HG03442 (cell line): ENCODE measurements around the gene ARHGEF39.

Experiments
- ATAC-seq: cut with Tn5 transposase; IDR thresholded peaks from one replicate; pipeline ENCODE4 v1.9.1; 2021; ENCODE audit warnings: mild to moderate bottlenecking, moderate library complexity; ENCODE audit not compliant: unreplicated experiment

ARHGEF39 gene, protein sequence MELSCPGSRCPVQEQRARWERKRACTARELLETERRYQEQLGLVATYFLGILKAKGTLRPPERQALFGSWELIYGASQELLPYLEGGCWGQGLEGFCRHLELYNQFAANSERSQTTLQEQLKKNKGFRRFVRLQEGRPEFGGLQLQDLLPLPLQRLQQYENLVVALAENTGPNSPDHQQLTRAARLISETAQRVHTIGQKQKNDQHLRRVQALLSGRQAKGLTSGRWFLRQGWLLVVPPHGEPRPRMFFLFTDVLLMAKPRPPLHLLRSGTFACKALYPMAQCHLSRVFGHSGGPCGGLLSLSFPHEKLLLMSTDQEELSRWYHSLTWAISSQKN

DNA sequence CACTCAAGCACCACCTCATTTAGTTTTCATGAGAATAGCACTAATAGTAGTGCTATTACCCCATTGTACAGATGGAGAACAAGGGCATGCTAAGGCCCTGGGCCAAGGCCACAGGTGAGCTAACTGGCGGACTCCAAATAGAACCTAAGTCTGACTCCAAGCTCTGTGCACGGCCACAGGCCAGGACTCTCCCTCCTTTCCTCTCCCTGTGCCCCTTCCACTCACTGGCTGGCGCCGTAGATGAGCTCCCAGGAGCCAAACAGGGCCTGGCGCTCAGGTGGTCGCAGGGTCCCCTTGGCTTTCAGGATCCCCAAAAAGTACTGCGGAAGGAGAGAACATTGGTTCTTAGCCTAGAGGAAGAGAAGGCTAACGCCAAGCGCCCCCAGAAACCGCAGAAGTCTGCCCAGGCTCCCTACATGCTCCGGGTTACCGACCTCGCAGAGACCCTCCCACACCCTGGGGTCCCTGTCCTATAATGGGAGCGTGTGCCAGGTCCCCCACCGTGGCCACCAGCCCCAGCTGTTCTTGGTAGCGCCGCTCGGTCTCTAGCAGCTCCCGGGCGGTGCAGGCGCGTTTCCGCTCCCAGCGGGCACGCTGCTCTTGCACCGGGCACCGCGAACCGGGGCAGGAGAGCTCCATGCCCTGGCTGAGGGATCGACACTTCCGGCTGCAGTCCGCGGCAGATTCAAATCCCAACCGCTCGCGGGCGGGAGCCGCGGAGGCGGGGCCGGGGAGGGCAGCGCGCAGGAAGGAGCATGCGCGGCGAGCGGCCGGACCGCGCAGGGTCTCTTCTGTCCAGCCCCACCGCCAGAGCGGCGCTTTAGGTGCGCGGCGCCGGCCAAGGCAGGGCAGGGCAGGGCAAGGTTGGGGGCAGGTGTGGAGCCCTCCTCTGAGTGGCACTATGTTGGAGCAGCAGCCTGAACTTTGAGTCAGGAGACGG is at the start of gene ARHGEF39:
Gene ARHGEF39 (minus strand): TSS at position 665 of the 940 bp plus-strand sequence. CDS start 26 bp downstream, at position 639.
- ATAC-seq, result peak; percentile 78

DNA sequence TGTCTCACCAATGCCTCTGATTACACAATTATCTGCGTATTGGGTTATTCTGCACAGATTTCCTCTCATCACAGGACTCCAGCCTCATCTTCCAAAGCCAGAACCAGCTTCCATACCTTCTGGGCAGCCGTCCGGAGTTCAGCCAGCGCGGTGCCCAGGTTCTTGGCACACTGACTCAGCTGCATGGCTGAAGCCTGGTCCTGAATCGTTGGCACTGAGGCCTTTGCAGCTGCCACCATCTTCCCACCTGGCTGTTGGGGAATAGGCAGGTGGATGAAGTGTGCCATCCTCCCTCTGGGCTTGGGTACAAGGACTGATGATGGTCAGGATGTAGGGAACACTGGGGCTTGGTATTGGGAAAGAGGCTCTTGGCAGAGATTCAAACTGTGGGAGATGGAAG is 49.1 kb upstream of the ARHGEF39 start:
- ATAC-seq, result no peak

DNA sequence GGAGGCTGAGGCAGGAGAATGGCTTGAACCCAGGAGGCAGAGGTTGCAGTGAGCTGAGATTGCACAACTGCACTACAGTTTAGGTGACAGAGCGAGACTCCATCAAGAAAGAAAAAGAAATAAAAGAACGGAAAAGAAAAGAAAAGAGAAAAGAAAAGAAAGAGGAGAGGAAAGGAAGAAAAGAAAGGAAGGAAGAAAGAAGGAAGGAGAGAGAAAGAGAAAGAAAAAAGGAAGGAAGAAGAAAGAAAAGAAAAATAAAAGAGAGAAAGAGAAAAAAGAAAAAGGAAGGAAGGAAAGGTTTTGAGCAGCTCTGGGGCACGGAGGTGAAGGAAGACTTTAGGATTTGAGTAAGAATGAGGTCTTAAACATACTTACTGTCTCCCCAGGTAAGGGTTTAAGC is 48.6 kb upstream of the ARHGEF39 start:
- ATAC-seq, result no peak

DNA sequence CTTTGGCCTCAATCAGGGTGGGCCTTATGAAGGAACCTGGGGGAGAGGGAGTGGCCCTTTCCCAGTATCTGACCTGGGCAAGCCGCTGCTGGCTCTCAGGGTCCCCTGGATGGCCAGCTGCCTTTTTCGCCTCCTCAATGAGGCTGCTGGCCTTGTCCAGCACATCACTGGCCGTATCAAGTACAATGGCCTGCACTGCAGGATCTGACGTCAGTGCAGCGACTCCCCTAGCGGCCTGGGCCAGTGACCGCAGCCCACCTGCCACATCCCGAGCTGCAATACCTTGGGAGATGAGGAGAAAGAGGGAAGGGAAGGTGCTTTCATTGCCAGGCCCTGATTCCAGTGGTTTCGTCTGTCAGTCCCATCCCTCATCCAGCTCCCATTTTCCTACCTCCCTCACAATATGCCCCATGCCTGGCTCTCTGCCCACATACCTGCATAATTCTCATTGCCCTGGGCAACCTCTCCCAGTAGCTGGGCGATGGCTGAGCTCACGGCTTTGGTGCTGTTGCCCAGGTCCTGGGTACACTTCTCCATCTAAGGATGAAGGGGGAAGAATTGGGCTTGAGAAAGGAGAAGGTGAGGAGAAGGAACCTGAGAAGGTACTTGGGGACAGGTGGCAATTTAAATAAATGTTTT is 47.9 kb upstream of the ARHGEF39 start:
- ATAC-seq, result no peak

DNA sequence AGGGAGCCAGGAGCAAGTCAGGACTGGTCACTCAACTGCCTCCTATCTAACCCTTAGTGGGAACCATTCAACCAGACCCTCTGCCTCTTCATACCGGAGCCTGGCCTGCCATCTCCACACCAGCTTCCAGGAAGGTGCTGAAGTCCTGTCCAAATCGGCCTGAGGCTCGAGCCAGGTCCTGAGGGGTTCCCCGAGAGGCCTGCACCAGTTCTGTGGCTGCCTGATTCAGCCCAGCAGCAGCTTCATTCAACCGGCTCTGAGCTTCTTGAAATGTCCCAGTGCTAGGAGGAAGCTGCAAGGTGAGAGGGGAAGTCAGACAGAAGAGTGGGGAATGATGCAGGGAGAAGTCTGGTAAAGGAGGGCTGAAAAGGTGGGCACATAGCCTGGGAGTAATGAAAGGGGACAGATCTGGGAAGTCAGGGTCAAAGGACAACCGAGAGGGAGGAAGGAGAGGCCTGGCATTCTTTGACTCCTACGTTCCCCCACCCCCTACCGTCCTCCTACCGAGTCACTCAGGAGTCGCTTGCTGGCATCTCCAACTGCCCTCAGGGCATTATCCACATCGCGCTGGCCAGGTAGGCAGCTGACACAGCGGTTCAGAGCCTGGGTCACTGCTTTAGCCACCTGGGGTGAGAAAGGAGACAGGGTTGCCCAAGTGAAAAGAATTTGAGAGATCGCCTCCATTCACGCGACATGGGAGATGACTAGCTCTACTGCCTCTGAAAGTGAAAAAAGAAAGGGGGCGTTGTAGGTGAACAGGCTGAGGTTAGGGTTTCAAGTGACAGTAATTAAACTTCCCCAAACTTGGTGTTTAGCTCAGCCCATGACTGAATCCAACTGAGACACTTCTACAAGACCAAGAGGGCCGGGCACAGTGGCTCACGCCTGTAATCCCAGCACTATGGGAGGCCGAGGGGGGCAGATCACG is 46.8 kb upstream of the ARHGEF39 start:
- no peak for ATAC-seq

DNA sequence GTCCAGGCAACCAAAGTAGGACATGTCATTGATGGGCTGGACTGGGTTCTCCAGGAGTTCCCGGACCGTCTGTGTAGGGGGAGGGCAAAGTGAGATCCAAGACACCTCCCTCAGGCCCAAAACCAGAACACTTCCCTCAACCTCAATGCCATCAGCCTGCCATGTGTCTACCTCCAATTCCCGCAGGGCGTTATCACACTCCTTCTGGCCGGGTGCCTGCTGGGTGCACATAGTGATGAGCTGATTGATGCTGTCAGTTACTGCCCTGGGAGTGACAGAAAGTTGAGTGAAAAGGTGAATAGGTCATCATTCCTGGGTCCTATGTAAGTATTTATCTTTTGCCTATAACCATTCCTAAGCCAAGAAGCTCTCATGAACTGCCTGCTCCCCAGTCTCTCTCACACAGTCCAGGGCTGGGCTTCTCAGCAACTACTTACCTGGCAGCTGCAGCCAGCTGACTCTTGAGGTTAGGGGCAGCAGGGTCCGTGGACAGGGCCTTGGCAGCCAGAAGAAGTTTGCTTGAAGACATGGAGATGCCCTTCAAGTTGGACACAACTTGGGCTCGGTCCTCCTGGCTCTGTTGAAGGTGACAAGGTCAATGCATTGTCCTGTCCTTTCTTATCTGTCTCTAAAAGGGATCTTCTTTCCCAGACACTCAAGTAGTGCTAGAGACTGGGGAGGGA is 46.0 kb upstream of the ARHGEF39 start:
- no peak for ATAC-seq

DNA sequence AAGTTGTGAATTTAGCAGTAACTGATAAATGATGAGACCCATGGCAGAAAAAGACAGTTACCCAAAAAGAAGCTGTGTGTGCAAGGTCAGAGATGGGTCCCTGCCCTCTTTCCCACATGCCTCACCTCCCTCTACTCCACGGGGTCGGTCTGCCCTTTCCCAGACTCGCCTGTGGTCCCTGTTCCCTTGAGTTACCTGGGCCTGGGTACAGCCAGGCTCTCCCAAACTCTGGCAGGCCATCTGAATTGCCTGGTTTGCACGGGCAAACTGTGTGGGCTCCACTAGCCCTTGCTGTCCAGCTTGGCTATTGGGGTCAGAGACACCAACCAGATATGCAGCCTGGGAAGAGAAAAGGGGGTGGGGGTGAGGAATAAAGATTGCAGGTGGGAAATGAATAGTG is 43.2 kb upstream of the ARHGEF39 start:
- no peak for ATAC-seq

DNA sequence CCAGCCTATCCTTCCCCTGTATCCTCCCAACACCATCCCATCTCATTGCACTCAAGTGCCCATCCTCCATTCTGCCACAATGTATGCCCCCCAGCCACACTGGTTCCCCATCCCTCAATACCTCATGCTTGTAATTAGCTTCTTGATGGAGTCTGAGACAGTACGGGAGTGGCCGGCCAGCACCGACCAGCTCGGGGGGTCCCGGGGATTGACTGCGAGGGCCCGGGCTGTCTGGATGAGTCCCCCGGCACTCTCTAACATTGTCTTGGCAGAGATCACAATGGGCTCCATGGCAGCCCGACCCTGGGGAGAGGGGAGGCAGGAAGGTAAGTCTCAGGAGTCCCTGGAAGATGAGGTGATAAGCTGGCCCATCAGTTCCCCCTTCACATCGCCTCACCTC is 42.0 kb upstream of the ARHGEF39 start:
- no peak for ATAC-seq

DNA sequence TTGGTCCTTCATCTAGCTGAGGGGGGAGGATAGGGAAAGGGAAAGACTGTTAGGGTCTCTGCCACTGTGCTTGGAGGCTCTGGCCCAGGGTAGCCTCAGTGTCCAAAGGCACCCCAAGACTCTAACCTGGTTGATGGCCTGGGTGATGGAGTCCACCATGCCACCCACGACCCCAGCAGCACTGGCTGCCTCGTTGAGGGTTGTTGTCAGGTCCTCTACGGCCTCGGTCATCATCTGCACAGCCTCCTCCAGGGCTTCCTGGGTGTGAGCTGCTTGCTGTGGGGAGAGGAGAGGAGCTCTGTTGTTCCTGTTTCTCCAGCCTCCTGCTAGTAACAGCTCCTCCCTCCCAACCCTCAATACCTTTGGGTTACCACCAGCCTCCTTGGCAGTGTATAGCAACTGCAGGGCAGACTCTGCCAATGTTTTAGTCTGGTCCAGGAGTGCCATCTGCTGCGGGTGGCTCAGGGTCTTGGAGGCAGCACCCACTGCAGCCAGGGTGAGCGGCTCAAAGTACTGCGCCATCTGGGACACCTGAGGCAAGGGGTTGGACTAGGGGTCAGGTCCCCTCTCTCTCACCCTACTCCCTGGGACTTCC is 40.9 kb upstream of the ARHGEF39 start:
- no peak for ATAC-seq

DNA sequence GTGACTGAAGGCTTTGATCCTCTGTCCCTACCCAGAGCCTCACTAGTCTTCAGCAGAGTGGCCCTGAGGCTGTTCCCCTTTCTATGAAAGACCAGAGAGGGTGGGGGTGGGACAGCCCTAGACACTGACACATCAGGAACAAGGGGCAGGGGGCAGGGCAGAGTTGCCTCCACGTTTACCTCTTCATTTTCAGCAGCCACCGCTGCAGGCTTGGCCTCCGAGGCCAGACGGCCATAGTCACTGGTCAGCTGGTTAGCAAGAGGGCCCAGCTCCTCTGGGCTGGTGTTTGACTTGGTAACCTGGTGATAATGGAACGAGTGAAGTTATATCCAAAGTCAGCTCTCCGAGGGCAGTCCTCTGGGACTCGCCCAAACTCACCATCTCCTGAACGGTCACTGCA is 40.4 kb upstream of the ARHGEF39 start:
- no peak for ATAC-seq

DNA sequence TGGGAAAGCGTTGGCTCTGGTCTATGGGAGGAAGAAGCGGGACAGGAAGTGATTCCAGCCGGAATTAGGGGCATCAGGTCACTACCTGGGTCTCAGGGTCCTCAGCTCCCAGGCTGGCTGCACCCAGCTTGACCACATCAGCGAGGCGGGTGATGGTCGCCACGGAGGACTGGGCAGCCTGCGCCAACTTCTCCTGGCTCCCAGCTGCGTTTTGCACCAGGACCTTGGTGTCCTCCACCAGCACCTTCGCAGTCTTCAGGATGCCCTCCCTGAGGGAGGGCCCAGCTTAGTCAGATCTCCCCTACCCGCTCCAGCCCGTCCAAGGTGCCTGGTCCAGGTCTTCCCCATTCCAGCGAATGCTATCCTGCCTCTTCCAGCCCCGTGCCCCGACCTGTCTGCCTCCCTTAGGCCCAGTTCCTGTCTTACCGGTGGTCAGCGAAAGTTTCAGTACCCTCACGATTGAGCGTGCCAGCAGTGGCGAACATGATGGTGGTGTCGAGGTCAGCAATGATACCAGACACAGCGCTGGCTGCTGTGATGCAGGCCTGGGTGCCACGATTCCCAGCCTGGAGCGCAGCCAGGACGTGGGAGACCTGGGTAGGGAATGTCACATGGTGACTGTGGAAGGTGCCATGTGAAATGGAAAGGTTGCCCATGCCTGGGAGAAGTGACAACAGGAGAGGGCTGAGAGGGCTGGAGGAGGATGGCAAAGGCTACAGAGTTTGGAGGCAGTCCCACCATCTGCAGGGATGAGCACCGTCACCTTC is 39.1 kb upstream of the ARHGEF39 start:
- no peak for ATAC-seq

DNA sequence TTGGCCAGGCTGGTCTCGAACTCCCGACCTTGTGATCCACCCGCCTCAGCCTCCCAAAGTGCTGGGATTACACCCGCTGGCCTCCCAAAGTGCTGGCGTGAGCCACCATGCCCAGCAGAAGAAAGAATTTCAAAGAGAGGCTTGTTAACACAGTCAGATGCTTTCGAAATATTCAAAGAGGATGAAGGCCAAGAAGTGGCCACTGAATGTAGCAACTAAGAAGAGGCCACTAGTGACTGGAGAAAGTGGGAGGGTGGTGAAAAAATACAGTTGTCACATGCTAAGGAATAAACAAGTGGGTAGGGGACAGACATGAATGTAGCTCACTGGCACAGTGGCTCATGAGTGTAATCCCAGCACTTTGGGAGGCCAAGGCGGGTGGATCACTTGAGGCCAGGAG is 37.7 kb upstream of the ARHGEF39 start:
- ATAC-seq, result no peak

DNA sequence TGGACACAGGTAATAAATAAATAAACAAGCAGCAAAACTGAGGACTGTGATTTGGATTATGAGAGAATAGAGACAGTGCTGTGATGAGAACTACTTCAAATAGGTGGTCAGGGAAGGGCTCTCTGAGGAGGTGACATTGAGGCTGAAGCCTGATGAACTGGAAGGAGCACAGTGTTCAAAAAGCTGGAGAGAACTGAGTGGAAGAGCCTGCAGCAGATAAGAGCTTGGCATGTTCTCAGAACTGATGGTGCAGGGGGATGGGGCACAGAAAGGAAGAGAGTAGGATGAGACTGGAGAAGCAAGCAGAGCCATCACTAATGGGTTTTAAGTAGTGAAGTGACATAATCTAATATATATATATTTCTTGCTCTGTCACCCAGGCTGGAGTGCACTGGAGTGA is 35.9 kb upstream of the ARHGEF39 start:
- no peak for ATAC-seq

DNA sequence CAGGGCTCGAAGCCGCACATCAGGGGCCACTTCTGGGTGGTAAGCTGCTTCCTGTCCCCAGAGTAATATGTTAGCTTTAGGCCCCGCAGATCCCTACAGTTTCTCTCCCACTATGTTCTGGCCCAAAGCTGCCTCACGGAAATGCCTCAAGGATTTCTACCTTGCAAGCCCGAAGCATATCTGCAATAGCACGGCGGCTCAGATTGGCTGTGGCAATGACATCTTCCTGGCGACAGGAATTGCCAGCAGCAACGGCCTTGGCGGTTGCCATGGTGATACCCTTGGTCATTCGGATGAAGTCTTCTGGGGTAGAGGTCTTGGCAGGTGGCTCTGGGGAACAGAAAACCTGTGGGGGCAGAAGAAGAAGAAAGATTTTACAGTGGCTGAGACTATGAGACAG is 35.0 kb upstream of the ARHGEF39 start:
- ATAC-seq, result no peak

DNA sequence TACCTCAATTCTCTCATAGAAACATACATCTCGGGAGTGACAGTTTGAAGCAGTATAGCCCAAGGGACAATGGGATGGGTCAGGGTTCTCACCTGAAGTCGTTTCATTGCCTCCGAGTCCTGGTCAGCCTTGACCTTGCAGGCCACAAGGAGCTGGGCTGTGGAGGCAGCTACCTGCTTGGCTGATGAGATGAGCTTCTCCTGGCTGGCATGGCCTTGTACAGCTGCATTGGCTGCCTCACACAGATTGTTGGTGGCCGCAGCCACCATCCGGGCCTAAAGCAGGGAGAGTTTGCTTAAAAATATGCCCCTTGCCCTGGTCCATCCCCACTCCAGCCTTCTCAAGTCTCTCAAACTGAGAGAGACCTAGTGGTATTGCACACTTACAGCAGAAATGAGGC is 33.2 kb upstream of the ARHGEF39 start:
- ATAC-seq, result no peak

DNA sequence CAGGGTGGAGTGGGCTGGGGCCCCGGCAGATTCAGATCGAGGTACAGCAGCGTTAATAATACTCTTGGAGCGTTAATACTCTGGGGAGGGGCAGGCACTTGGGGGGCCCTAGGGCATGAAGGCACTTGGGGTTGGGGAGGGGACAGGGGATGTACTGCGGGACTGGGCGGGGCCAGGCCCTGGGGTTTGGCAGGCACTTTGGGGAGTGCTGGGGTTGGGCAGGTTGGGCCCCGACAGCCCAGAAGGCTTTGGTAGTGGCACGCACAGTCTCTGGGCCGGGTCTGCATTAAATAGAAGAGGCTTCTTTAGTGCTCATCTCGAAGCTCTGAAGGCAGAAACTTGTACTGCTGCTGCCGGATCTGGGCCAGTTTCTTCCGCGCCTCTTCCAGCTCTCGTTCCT is 32.5 kb upstream of the ARHGEF39 start:
- ATAC-seq, result no peak

DNA sequence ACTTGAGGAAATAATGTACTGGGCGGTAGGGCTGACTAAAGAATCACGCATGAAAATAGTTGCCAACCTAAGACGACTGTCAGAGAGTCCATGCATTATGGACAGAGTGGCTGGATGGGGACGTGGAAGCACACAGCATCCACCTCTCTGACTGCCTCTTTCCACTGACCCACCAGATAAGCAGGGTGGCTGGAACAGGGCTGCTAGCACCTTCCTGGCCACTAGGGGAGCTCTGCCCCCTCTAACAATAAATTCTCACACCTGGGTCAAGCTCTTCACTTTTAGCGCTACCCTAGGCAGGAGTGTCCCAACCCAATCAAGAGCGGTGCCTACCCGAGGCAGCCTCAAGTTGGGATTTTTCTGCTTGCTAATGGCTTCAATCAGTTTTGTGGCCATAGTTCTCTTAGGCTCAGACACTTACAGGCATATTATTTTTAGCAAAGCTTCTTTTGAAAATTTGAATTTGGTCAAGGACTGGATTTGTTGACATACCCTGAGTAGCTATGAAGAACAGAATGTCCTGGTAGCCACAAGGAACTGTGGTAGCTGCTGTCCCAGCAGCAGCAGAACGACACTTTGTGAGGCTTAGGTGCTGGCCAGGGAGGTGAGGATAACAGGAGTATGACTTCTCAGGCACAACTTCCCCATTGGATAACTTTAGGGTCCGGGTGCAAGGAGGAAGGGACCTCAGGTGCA is 31.7 kb upstream of the ARHGEF39 start:
- ATAC-seq, result peak; percentile 74

DNA sequence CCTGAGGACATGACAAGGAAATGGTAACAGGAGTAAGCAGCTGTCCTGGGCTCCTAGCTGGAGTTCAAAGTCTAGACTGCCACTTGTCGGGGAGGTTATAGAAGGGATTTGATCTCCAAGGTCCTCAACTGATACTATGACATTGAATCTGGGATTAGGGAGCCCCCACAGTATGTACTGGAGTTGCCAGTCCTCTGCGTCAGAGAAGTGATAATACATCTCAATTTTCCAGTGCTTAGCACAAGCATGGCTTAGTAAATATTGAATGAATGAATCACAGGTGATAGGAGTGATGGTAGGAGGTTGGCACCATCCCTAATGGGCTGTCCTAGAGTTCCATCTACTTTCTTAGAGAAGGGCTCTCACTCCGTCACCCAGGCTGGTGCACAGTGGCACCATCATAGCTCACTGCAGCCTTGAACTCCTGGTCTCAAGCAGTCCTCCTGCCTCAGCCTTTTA is 31.0 kb upstream of the ARHGEF39 start:
- ATAC-seq, result no peak
